Measurements from ENCODE around the gene DPP10.
"Not testable (repeated sequence)": the region's sequence is repeated elsewhere in the genome, so short reads cannot be mapped to it uniquely, and the experiment has no call there.

Gene DPP10

DNA sequence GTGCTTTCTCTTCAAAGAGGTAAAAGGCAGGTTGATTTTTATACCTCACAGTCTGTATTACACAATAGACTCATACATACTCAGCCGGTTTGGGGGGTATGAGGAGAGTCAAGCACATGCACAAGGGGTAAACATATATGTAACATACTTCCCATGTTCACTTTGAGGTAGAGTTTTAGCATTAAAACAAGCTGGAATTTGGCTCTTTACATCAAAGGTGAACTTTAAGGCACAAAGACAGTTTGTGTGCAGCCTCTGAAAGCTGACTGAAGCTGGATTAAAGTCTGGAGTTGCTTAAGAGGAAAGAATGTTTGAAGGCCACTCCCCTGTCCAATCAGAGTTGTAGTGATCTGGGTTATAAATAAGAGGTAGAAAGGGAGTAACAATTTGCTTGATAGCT, 282.0 kb downstream of the DPP10 start:
- no peak for DNase-seq (ENCODE audit: low read depth)

DNA sequence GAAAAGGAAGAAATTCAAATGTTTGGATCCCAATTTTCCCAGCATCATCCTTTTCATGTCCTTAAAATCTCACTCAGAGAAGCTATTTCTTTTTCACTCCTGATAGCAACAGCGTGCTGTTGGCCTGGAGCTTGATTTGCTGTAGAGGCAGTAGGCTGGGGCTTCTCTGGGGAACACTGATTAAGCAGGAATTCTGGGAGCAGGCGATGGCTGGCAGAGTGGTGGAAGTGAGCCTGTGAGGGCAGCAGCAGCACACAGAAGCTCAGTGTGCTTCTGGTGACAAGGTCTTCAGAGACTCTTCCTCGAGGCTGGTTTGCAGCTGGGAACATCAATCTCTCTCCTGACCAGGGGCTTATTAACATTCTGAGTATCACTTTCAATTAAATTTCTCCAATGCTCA, 284.6 kb downstream of the DPP10 start:
- no peak for DNase-seq (ENCODE audit: low read depth)

DNA sequence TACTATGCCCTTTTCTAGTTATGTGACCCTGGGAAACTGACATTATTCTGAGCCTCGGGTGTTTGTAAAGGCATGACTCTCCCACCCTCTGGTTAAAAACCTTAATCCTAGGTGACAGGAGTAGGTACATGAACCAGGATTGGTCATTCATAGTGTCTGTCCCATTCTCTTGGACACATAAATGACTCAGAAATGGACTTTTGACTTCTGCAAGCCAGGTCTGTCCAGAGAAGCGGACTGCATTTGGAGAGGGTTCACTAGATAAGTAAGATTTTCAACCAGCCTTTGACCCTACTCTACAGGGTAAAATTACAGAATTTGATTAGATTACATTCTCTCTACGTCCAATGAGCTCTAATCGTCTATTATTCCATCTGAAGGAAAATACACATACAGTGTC, 285.9 kb downstream of the DPP10 start:
- DNase-seq (ENCODE audit: low read depth), result no peak

DNA sequence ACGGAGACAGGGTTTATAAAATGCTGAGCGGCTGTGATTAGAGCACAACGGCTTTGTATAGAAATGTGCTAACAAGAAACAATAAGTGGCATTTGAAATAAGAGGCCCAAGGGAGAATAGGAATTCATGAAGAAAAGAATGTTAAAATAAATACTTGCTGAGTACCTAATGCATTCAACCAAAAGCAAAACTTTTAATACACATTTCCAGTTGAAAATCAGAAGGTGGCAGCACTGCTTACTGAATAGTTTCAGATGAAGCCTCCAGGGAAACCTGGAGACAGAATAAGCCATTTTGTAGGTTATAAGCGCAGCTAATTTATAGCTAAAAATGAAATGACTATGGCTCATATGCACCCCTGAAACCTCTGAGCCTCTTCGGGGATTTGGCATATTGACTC, 286.6 kb downstream of the DPP10 start:
- no peak for DNase-seq (ENCODE audit: low read depth)

DNA sequence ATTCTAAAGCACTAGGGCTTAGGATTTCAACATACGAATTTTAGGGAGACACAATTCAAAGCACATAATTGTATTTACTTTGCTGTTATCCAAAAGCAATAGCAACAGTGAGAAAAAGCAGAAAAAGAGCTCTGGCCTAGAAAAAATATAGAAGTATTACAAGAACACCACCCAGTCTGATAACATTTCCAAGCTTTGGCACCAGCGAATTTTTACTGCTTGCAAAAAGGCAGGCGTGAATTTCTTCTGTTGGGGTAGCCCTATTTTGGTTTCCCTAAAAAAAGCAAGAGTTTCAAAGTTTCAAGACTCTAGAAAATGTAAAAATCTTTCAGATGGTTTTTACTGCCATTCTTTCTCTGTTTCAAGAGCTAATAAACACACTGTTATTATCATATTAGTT, 292.7 kb downstream of the DPP10 start:
- no peak for DNase-seq (ENCODE audit: low read depth)

DNA sequence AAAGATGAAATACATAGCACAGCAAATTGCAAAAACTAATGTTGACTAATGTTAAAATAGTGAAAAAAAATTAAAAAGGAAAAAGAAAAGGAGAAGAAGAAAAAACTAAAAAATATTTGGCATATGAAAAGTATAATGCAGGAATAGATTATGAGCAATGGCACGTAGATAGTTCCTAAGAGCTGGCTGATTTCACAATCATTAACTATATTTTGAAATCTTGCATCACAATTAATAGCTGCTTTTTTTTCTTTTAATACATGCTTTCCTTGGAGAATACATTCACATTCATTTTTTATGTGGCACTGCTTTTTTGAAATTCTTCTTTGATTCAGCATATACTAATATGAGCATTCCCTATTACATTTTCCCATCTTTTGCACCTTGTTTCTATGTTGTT, 299.8 kb downstream of the DPP10 start:
- no peak for DNase-seq (ENCODE audit: low read depth)

DNA sequence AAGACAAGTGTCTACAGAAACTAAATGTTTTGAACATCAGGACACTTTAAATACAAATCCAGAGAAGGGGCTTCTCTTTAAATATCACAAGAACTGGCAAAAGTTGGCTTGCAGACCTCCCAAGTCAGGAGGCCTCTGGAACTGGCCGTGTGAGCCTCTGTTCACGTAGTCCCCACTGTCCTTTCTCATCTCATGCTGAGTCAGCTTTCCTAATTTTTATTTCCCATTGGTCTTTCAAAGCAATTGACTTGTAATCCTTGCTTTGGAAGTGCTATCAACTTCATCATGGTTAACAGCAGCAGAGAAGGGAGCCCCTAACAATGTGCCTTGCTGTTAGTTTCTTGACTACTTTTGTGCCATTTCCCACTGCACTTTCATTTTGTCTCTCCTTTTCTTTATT, 303.3 kb downstream of the DPP10 start:
- DNase-seq (ENCODE audit: low read depth), result no peak

DNA sequence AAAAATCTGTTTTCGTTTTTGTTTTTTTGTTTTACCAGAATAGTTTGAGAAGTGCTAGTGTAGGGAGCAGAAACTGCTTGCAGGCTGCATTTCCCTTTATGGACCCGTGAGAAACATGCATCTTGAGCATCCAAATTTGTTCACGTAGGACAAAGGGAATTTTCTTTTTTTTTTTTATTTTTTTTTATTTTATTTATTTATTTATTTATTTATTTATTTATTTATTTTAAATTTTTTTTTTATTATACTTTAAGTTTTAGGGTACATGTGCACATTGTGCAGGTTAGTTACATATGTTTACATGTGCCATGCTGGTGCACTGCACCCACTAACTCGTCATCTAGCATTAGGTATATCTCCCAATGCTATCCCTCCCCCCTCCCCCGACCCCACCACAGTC, 305.7 kb downstream of the DPP10 start:
- DNase-seq (ENCODE audit: low read depth), result not testable (repeated sequence)

DNA sequence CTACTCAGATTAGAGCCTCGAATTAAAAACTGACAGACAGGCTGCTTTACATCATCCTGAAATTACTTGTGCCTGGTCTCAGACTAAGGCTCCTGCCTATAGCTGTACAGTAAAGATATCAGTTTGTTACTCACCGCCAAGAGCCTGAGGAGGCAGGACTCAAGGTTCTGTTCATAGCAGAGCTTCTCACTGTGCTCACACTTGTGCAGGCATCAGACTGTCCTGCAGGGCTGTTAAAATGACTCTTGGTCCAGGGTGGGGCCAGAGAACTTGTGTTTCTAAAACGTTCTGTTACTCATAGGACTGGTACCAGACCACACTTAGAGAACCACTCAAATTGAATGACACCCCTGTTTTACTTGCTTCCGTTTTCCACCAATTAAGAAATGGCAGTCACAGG, 310.0 kb downstream of the DPP10 start:
- no peak for DNase-seq (ENCODE audit: low read depth)

DNA sequence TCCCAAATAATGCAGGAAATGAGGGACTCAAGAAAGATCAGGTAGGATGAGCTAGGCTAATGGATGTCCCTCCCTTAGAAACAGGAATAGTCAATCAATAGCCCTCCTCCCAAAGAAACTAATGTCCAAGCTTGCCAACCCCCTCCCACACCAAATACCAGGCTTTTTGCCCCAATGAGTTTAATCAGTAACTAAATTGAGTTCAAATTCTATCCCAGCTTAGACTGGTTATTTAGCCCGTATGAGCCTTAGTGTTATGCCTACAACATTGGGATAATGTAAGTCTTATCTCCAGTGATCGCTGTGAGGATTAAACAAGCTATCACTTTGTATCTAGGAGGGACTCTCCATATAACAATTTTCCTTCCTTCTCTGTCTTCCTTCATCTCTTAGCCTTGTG, 310.7 kb downstream of the DPP10 start:
- DNase-seq (ENCODE audit: low read depth), result no peak

DNA sequence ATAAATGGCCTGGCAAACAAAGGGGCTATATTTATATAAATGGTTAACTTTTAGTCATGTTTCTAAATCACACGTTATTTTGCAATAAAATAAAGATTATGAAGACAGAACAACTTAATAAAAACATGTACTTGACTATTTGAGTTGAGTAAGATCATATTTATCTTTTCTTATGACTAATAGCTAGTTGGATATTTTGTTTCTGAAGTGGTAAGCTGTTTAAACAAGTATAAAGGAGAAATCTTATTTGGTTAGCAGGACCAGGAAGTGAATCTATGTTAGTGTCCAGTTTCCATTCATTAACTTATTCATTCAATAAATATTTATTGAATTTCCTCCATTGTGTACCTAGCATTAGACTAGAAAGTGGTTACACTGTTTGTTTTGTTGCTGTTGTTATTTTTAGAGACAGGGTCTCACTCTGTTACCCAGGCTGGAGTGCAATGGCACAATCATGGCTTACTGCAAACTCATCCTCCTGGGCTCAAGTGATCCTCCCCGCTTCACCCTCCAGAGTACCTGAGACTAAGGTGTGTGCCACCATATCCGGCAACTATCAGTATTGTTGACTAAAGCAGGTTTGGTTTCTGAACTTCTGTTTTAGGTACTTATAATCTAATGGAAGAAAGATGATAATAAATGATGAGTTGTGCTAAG, 312.6 kb downstream of the DPP10 start:
- DNase-seq (ENCODE audit: low read depth), result no peak

DNA sequence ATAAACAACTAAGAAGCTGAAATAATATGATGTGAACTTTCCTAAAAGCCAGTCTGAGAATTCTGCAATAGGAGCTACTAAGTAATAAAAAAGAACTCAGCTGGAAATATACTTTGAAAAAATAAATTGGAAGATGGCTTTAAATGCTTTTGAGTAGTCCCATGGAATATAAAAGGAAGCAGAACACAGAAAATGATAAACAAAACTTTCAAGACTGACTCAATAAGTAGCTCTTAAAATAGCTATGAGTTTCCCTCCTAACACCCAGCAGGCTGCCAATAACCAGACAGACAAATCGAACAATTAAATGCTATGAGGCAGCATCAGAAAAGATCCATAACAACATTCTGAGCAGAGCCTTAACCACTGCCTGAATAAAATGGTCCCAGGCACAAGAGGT, 319.9 kb downstream of the DPP10 start:
- no peak for DNase-seq (ENCODE audit: low read depth)

DNA sequence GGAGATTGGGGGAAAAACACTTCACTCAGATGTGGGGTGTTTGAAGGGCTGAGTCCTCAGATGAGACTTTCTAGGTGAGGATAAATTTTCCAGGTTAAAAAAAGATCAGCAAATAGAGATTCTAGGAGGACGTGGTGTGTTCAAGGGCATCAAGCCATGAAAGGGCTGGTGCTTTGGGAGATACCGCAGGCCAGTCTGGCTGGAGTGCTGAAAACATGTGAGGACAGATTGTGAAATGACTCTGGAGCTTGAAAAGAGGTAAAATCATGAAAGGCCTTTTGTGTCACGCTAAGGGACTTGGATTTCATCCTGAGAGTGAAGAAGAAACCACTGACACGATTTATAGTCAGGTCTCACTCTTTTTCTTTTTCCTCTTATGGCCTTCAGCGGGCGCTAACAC, 320.5 kb downstream of the DPP10 start:
- no peak for DNase-seq (ENCODE audit: low read depth)

DNA sequence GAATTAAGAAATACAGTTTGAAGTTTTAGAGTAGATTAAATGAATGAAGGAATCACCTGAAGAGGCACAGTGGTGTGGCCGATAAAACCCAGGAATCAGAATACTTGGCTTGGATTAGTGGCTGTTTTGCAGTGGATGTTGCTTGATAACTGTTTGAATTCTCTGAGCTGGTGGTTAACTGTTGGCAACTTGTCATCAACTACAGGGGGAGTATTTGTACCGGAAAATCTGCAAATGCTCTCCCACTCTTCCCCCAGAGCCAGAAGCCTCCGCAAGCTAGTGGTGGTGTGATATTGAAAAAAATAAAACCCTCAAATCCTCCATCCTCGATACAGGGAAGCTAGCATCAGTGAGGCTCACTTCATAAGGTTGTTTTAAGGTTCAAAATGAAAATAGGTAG, 326.7 kb downstream of the DPP10 start:
- no peak for DNase-seq (ENCODE audit: low read depth)

DNA sequence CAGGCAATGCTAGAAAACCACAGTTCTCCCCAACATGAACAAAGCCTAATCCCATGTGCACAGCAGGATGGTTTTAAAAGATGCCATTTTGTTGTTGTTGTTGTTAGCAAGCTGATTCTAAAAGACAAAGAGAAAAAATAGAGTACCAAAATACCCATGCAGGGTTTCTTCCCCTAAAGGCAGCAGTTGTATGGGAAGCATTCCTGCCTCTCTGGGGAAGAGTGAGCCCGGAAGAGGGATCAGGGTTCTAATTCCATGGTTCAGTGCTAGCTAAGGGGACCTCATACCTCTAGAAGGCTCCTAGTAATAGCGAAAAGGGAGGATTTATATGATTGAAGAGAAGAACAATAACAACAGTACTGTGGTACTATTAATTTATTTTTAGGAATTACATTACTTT, 327.6 kb downstream of the DPP10 start:
- DNase-seq (ENCODE audit: low read depth), result no peak

DNA sequence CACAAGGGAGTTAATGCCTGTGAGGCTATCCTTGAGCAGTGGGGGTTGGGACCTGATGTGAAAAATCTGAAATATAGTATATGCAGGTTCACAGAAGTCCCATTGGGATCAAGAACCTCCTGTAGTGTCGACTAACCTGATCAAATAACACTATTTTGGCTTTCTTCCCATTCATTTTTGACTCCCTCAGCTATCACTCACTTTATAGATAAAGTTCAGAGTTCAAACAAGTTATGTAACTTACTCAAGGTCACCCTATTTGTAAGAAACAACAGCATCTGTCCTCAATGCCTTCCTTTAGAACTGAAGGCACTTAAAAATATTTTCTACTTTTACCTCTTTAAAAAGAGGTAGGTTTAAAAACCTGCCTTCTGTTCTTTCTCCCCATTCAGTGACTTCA, 341.6 kb downstream of the DPP10 start:
- no peak for DNase-seq (ENCODE audit: low read depth)

DNA sequence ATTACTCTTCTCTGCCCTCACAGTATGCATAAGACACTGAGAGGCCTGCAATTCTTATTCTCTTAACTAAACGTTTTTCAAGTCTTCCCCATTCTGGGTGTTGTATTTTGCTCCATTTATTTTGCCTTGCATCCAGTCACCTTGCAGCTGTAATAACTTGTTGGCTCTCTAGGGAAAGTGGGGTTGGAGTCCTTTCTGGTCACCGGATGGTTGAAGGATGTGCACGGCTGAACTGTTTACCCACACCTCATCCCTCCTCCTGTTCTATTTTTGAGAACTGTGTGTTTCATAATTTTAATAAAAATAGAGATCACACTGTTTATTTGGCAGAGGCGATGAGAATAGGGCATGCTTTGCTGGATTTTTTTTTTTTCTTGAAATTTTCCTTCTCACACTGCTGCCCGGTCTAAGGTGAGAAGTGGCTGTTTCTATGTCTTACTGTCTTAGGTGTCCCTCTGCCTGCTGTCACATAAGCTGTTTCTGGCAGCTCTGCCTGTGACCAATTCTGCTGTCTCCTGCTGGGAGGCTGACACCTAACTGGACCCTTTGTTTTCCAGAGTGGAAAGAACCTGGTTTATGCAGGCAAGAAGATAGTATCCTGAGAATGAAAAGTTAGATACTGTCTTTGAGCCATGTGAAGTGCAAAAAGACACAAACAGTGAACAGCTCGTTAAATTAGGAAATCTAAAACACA, 342.6 kb downstream of the DPP10 start:
- no peak for DNase-seq (ENCODE audit: low read depth)

DNA sequence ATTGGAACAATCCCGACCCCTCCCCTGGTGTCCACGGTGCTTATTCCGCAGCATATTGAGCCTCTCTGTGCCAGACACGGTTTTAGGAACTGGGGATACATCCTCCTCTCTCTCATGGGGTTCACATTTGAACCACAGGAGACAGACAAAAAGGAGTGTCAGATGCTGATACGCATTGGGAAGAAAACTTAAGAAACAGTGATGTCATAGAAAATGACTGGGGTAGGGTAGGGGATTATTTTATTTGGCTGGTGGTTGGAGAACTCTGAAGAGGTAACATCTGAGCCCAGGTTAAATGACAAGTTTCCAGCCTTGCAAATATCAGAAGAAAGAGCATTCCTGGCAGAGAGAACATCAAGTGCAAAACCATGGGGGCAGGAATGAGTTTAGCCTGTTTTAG, 344.5 kb downstream of the DPP10 start:
- DNase-seq (ENCODE audit: low read depth), result no peak

DNA sequence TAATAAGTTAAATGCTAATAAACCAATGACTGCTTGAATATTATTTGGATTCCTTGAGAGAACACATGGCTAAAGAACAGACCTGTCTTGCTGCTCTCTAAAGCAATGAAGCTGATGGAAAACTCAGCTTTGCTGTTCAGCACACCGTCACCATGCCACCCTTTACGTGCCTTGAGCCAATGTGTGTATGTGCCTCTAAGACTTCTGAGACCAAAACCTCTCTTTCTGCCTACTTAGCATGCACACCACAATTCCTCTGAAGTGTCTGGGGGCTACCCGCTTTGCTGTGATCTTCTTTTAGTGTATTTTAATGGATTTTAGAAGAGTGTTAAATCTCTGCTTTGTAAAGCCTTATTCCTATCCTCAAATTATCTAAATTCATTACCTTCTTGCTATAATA, 345.0 kb downstream of the DPP10 start:
- no peak for DNase-seq (ENCODE audit: low read depth)

DNA sequence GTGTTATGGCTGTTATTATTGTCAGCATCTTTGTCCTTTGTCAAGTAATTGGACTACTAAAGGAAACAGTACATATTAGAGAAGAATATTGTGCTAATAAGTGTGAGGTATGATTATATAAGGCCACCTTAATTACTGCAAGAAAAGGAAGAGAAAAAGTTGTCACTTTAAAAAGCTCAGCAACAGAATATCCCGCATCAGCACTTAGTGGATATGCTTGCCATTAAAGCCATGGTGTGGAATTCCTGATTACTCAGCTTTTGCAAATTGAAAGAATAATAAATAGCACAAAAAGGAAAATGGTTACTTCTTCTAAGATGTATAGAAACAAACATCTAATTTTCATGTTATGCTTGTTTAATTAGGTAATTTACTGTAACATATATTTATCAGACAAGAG, 347.5 kb downstream of the DPP10 start:
- DNase-seq (ENCODE audit: low read depth), result no peak

DNA sequence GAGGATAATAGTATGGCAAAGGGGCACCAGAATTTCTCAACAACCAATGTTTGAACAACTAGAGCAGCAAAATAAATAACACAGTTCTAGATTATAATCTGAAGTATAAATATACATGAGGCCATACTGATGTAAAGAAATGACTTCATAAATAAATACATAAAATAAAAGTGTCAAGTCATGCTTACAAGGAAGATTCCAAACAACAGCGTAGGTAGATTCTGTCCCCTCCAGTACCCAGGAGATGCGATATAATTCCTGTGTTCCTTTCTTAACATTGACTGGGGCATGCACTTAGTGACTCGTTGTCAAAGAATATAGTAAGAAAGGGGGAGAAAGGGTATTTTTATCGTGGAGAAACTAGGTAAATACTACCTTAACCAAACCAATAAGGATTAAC, 355.1 kb downstream of the DPP10 start:
- DNase-seq (ENCODE audit: low read depth), result no peak

DNA sequence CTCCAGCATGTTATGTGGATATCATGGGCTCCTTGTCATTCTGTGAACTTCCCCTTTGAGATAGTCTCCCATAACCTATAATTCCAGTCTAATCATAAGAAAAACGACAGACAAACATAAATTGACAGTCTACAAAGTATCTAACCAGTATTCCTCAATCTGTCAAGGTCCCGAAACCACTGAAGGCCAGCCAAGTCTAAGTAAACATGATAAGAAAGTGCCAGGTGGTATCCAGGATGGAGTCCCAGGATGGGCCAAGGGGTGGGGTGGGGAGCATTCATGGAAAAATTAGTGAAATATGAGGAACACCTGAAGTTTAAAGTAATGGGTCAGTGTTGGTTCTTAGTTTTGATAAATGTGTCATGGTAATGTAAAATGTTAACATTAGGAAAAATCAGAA, 355.5 kb downstream of the DPP10 start:
- no peak for DNase-seq (ENCODE audit: low read depth)

DNA sequence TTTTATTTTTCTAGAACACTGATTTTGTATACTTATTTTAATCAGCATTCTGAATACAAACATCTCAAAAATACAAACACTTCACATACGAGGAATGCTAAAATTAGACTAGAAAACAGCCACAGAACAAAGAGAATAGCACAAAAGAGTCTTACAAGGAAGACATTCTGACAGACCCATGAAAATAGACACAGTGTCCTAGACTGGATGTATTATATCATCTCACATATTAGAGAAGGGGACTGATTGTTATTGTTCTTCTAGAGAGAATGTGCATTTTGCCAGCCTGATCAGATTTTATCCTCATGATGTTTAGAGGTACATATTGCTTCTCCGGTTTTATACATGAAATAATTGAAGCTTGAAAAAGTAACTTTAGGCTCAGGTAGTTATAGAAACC, 357.9 kb downstream of the DPP10 start:
- no peak for DNase-seq (ENCODE audit: low read depth)

DNA sequence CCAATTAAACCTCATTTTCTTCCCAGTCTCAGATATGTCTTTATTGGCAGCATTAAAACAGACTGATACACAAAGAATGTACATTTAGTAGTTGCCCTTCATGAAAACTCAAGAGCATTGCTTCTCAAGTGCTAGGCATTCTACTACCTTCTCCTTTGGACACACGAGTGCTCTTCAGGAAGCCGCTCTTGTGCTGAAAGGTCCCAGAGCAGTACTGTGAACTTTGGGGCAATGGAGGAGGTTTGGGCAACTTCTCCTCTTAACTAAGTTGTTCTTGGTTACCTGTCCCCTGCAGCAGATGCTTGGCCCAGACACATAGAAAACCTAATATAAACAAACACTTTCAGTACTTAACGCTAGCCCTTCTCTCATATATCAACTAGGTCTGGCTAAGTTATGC, 362.8 kb downstream of the DPP10 start:
- DNase-seq (ENCODE audit: low read depth), result no peak

All from EH (cell line).